ENCODE results near the gene GRID1. TPM values are rescaled to one million over a fixed set of nuclear protein-coding genes. Genes with fewer than 3 reads are reported as not detected.

GRID1 gene
- polyA plus RNA-seq, 1 donor (not counting 4 experiments of a cell fraction or from before 2014, with no cell fraction given), result 0.01 TPM

DNA sequence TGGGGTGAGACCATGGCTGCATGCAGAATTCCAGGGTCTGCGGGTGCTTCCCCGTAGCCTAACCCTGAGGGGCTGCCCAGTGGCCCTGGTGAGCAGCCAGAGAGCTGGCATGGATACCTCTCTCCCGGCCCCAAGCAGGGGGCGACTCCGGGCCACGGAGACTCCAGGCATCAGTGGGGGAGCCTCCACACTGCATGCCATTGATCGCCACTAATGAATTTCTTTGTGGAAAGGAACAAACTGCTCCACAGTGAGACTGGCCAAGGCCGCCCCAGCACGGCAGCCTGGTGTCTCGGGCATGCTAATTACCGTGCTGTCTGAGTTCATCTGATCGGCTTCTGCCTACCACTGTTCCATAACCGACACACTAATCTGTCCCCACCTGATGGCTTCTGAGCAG is 184.4 kb downstream of the GRID1 start:
- Histone ChIP-seq H4K20me1 (ENCODE audit: control insufficient read depth, extremely low read depth, insufficient read depth, low read length) (no peaks in the 10 kb centered on the region), H3K27ac (ENCODE audit: control insufficient read depth, insufficient read depth, low read length) (no peak overlapping the region), H3K4me3 (ENCODE audit: control insufficient read depth in 2 of 3, extremely low read depth in 1 of 3, insufficient read depth in 2 of 3, low read depth in 1 of 3, low read length in 3 of 3) (no peak overlapping the region), H3K27me3 (ENCODE audit: control insufficient read depth, extremely low read depth, insufficient read depth, low read length) (no peaks in the 10 kb centered on the region), H3K36me3 (ENCODE audit: control insufficient read depth in 2 of 2, extremely low read depth in 1 of 2, insufficient read depth in 2 of 2, low read length in 2 of 2) (no peaks in the 10 kb centered on the region), H3K79me2 (ENCODE audit: control insufficient read depth, insufficient read depth, low read length) (no peaks in the 10 kb centered on the region), H3K4me1 (ENCODE audit: control insufficient read depth, extremely low read depth, insufficient read depth, low read length) (no peaks in the 10 kb centered on the region), H3K9me1 (ENCODE audit: control insufficient read depth, extremely low read depth, insufficient read depth, low read length) (no peaks in the 10 kb centered on the region), H3K9ac (ENCODE audit: control insufficient read depth, extremely low read depth, insufficient read depth, low read length) (no peak overlapping the region), H3K4me2 (ENCODE audit: control insufficient read depth, extremely low read depth, insufficient read depth, low read depth, low read length) (no peak overlapping the region), H2AFZ (ENCODE audit: control insufficient read depth, low read length) (no peak overlapping the region), H3K9me3 (ENCODE audit: control insufficient read depth, low read depth, low read length) (no peaks in the 10 kb centered on the region)
- TF ChIP-seq EZH2 (IDR thresholded peaks at IDR 0.05; ENCODE audit: low read length), result no peak
- TF ChIP-seq, protein P1, sequence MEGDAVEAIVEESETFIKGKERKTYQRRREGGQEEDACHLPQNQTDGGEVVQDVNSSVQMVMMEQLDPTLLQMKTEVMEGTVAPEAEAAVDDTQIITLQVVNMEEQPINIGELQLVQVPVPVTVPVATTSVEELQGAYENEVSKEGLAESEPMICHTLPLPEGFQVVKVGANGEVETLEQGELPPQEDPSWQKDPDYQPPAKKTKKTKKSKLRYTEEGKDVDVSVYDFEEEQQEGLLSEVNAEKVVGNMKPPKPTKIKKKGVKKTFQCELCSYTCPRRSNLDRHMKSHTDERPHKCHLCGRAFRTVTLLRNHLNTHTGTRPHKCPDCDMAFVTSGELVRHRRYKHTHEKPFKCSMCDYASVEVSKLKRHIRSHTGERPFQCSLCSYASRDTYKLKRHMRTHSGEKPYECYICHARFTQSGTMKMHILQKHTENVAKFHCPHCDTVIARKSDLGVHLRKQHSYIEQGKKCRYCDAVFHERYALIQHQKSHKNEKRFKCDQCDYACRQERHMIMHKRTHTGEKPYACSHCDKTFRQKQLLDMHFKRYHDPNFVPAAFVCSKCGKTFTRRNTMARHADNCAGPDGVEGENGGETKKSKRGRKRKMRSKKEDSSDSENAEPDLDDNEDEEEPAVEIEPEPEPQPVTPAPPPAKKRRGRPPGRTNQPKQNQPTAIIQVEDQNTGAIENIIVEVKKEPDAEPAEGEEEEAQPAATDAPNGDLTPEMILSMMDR (optimal IDR thresholded peaks at IDR 0.05 in 1 of 3, IDR thresholded peaks at IDR 0.05 in 1 of 3, conservative IDR thresholded peaks at IDR 0.05 in 1 of 3; ENCODE audit: extremely low read depth in 1 of 3, insufficient read depth in 2 of 3, low read length in 3 of 3), result no peak
- DNase-seq (ENCODE audit: low read depth, low spot score) (no peak), FAIRE-seq (no peak)
- dilution Hi-C loops (cut with MboI; ENCODE audit: extremely low pct_ligation_motif_present, low sequenced_read_pairs), result no loop called here

DNA sequence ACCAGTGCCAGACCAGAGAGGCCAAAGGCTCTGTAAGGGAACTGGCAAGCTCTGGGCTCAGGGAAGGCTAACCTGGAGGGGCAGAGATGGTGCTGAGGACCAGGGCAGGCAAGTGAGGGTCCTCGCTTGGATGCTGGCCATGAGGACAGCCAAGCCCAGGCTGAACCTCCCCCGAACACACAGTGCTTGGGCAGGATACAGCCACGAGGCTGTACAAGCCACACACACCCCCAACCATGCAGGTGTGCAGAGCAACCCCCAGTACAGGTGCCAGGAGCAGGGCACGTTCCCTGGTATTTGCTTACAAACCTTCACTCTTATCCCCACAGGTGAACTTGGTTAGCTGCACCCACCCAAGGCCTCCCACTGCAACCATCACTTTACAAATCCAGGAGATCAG is 185.7 kb downstream of the GRID1 start:
- Histone ChIP-seq H3K79me2 (ENCODE audit: control insufficient read depth, insufficient read depth, low read length) (no peaks in the 10 kb centered on the region), H3K9ac (ENCODE audit: control insufficient read depth, extremely low read depth, insufficient read depth, low read length) (no peak overlapping the region), H3K36me3 (ENCODE audit: control insufficient read depth in 2 of 2, extremely low read depth in 1 of 2, insufficient read depth in 2 of 2, low read length in 2 of 2) (no peaks in the 10 kb centered on the region), H4K20me1 (ENCODE audit: control insufficient read depth, extremely low read depth, insufficient read depth, low read length) (no peaks in the 10 kb centered on the region), H3K4me1 (ENCODE audit: control insufficient read depth, extremely low read depth, insufficient read depth, low read length) (no peaks in the 10 kb centered on the region), H3K27me3 (ENCODE audit: control insufficient read depth, extremely low read depth, insufficient read depth, low read length) (no peaks in the 10 kb centered on the region), H3K9me1 (ENCODE audit: control insufficient read depth, extremely low read depth, insufficient read depth, low read length) (no peaks in the 10 kb centered on the region), H3K4me2 (ENCODE audit: control insufficient read depth, extremely low read depth, insufficient read depth, low read depth, low read length) (no peak overlapping the region), H2AFZ (ENCODE audit: control insufficient read depth, low read length) (no peak overlapping the region), H3K4me3 (ENCODE audit: control insufficient read depth in 2 of 3, extremely low read depth in 1 of 3, insufficient read depth in 2 of 3, low read depth in 1 of 3, low read length in 3 of 3) (no peak overlapping the region), H3K9me3 (ENCODE audit: control insufficient read depth, low read depth, low read length) (no peaks in the 10 kb centered on the region), H3K27ac (ENCODE audit: control insufficient read depth, insufficient read depth, low read length) (no peak overlapping the region)
- TF ChIP-seq EZH2 (IDR thresholded peaks at IDR 0.05; ENCODE audit: low read length), result no peak
- TF ChIP-seq, protein P1 (optimal IDR thresholded peaks at IDR 0.05 in 1 of 3, IDR thresholded peaks at IDR 0.05 in 1 of 3, conservative IDR thresholded peaks at IDR 0.05 in 1 of 3; ENCODE audit: extremely low read depth in 1 of 3, insufficient read depth in 2 of 3, low read length in 3 of 3), result no peak
- DNase-seq (ENCODE audit: low read depth, low spot score) (no peak), FAIRE-seq (no peak)
- dilution Hi-C loops (cut with MboI; ENCODE audit: extremely low pct_ligation_motif_present, low sequenced_read_pairs), result no loop called here
